CD4-positive, alpha-beta T cell treated with Interferon alpha-2 for 1 hour (primary cell): ENCODE measurements around the gene FAM168A.
"Not testable (repeated sequence)": the region's sequence is repeated elsewhere in the genome, so short reads cannot be mapped to it uniquely, and the experiment has no call there.

Experiments used
- DNase-seq, 2 donors: peaks; one replicate each; pipeline ENCODE4 v3.0.0-alpha.2; 2020 to 2022

The FAM168A gene

DNA sequence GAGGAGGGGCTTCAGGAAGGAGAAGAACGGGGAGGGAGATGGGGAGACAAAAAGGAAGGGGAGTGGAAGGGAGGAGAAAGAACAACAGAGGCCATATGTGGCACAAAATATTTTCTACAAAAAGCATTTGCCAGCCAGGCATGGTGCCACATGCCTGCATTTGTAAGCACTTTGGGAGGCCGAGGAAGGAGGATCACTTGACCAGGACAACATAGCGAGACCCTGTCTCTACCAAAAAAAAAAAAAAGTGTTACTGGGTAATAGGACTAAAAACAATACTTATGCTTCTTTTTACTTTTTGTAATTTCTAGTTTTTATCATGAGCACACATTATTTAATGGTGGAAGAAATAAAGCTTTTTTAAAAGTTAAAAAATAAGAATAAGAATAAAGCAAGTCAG is 5.3 kb downstream of the FAM168A start:
- DNase-seq = no peak

DNA sequence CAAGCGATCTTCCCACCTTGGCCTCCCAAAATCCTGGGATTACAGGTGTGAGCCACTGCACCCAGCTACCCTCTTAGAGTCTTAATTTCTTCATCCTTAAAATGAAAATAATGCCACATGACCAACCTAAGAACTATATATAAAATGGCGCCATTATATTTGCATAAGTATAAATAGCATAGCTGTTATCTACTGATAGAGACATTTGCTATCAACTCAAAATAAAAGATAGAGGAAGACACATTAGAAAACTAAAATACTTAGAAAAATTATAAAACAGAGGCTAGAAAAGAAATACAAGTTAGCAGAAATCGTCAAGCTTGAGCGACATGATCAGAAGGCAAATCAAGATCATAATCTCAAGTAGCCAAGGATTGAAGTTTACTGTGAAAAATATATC is 6.2 kb downstream of the FAM168A start:
- no peak for DNase-seq

- DNase-seq = no peak
These were observed 6.9 kb downstream of the FAM168A start for GRCh38 chr11:73590991-73591390.

DNA sequence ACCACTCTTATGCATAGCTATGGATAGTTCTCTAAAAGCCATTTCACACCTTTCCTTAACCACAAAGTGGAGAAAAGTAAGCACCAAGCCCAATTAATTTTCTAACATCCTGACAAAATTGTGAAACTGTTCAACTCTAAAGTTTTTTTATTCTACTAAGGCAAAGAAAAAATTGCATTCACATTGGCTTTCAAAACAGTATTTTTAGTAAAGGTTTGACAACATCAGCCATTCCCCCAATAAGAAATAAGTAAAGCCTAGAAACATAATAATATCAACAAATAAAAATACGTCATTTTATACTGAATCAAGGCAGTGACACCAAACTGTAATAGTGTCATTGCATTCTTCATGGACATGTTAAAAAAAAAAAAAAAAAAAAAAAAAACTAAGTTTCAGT is 11.1 kb downstream of the FAM168A start:
- DNase-seq = no peak

GRCh38 chr11:73585834-73586575 is 11.9 kb downstream of the FAM168A start:
- no peak for DNase-seq

DNA sequence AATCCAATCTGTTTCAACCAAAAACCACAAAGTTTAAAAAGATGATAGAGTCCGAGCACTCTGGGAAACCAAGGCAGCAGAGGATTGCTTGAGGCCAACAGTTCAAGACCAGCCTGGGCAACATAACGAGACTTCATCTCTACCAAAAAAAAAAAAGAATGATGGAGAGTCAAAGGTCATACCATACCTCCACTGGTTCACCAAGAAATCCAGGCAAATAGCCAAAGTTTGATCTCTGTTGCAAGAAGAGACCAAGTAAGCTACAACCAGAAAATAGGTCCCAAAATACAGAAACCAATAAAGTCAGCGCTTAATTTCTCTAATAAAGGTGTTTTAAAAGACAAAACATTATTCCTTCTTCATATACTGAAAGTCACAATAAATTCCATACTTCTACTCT is 13.1 kb downstream of the FAM168A start:
- no peak for DNase-seq

DNA sequence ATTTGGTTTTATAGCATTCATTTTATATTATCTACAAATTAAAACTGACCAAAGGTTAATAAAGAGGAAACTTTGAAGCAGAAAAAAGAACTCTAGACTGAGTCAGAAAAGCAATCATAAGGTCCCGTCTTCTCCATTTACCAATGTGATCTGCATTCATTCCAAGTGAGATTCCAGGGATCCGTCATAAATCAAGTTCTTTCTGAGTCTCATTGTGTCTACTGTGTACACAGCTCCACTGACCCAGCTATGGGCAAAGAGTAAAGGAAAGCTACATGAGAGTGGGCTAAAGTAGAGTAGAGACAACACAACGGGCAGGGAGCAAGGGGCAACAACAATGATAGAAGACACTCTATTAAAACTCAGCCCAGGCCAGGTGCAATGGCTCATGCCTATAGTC is 15.3 kb downstream of the FAM168A start:
- DNase-seq = no peak

- not testable (repeated sequence) for DNase-seq
These were observed 17.2 kb downstream of the FAM168A start for GRCh38 chr11:73580749-73581148.

GRCh38 chr11:73579641-73580434 is 18.1 kb downstream of the FAM168A start:
- DNase-seq = no peak

GRCh38 chr11:73578592-73579185 is 19.2 kb downstream of the FAM168A start:
- no peak for DNase-seq

DNA sequence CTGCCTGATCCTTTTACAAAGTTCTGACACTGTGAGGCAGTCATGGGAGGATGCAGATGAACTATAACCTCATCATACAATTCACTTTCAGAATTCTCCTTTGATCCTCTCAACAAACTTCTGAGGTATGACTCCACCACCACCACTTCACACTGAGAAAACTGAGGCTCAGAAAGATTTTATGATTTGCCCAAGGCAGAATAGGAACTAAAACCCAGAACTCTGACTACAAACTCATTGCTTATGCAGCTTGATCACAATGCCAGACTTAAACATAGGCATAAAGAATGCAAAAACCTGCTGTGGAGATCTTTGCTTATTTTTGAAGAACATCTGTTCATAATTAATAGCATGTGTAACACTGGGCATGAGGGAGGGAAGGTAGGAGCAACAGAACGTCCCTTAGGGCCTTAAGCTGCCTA is 20.4 kb downstream of the FAM168A start:
- DNase-seq = no peak

- DNase-seq = no peak
These were observed 21.7 kb downstream of the FAM168A start for GRCh38 chr11:73576185-73576614.

DNA sequence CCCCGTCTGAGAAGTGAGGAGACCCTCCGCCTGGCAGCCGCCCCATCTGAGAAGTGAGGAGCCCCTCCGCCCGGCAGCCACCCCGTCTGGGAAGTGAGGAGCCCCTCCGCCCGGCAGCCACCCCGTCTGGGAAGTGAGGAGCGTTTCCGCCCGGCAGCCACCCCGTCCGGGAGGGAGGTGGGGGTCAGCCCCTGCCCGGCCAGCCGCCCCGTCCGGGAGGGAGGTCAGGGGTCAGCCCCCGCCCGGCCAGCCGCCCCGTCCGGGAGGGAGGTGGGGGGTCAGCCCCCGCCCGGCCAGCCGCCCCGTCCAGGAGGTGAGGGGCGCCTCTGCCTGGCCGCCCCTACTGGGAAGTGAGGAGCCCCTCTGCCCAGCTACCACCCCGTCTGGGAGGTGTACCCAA is 25.9 kb downstream of the FAM168A start:
- DNase-seq = not testable (repeated sequence)

GRCh38 chr11:73570415-73571114 is 27.3 kb downstream of the FAM168A start:
- DNase-seq = no peak

GRCh38 chr11:73566977-73567755 is 30.7 kb downstream of the FAM168A start:
- no peak for DNase-seq

DNA sequence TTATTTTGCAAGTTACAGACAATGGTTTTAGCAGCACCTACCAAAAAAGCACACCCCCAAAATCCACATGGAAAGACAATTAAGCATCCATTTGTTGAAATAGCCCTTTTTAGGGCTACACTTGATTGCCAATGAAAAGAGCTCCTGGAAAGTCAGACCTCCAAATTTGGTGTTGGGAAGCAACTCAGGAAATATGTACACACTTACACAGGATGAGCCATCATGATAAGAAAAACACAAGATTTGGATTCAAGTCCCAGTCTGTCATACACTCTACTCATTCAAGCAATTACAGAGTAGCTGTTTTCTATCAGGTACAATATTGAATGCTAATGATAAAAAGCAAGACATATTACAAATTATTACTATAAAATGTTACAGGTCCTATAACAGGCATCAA is 31.5 kb downstream of the FAM168A start:
- no peak for DNase-seq

DNA sequence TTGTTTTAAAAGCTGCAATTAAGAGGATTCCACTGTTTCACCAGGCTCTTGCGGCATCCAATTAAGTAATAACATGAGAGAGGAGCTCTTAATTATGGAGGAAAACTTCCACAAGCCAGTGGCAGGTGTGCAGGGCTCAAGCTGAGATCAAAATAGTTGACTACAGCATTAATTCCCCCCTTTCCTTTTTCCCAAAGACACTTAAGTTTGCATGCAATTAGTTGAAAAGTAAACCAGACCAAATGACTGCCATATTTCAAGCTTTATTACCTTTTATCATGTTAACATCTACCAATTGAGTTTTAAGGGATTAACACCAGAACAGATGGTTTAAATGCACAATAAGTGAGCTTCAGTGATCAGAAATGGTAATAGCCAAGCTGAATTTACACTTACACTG is 32.1 kb downstream of the FAM168A start:
- no peak for DNase-seq

GRCh38 chr11:73564903-73565302 is 33.0 kb downstream of the FAM168A start:
- no peak for DNase-seq

DNA sequence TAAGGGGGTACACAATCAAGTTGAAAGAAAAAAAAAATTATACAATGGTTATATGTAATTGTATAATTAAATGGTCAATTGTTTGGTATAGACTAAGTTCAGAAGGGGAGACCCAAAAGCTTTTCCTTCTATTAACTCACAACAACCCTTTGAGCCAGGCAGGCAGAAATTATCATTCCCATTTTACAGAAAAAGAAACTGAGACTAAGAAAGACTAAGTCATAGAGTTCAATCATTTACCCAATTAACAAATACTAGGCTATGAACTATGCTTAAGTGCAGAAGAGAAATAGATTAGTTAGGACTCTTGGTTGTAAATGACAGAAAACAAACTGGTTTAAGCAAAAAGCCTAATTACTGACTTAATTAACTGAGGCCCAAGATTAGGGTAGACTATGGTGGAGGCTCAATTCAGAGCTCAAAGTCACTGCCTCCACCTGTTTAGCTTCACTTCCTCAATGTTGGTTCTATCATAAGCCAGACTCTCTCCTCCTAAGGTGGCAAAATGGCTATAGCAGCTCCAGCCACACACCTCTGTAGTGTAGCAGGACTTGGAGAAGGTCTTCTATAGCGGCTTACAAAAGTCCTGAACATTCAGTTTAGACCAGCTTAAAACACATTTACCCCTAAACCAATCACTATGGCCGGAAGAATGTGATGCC is 34.2 kb downstream of the FAM168A start:
- no peak for DNase-seq

DNA sequence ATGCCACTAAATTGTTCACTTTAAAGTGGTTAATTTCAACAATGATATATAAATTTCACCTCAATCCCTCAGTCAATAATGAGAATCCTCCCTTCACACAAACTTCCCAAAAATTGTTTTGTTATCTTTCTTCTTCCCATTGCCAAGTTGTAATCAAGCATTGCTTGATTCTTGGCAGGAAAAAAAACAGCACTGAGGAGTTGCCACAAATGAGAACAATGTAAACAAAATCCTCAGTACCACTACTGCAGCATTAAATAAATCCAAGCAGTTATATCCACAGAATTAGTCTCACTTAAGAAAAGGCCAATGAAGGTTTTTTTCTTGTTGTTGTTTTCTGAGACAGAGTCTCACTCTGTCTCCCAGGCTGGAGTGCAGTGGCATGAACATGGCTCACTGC is 38.2 kb downstream of the FAM168A start:
- no peak for DNase-seq

DNA sequence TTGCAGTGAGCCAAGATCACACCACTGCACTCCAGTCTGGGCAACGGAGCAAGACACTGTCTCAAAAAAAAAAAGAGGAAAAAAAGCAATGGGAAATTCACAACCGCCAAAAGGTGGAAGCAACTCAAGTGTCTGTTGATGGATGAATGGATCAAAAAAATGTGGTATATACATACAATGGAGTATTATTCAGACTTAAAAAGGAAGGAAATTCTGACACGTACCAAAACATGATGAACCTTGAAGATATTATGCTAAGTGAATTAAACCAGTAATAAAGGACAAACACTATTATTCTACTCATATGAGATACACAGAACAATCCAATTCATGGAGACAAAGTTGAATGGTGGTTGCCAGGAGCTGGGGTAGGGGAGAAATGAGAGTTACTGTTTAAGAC is 40.9 kb downstream of the FAM168A start:
- no peak for DNase-seq

DNA sequence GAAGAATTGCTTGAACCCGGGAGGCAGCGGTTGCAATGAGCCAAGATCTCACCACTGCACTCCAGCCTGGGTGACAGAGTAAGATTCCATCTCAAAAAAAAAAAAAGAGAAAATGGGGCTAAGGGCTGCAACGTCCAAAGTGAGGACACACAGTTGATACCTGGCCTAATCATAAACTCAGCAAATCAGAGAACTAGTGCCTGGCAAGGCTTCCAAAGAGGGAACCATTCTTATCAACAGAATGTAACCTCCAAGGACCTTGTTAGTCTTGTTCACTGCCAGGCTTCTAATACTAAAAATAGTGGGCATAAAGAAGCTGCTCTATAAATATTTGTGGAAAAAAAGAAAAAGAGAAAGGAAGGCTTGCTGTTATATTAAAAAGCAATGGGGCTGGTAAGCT is 42.3 kb downstream of the FAM168A start:
- DNase-seq = no peak
